ENCODE measurements around the gene RALGAPA2.

DNA sequence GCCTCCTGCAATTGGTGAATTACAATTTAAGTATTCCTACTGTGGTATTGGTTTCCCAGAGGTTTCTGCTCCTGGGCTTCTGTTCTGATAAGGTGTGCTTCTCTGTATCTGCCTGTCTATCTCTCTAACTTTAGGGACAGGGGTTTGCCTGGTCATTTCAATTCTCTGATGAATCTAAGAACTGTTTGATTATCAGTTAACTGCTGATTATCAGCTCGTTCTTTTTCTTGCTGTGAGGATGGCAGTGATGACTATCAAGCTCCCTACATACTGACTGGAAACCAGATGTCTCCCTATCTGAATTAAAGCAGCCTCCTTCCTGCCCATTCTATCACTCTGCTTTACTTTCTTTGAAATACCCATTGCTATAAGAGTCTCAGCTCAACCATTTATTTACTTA is 224.1 kb downstream of the RALGAPA2 start:
- no peak for TF ChIP-seq CTCF (IDR thresholded peaks at IDR 0.05; ENCODE audit: insufficient read depth, low read length)
- TF ChIP-seq, protein P1, sequence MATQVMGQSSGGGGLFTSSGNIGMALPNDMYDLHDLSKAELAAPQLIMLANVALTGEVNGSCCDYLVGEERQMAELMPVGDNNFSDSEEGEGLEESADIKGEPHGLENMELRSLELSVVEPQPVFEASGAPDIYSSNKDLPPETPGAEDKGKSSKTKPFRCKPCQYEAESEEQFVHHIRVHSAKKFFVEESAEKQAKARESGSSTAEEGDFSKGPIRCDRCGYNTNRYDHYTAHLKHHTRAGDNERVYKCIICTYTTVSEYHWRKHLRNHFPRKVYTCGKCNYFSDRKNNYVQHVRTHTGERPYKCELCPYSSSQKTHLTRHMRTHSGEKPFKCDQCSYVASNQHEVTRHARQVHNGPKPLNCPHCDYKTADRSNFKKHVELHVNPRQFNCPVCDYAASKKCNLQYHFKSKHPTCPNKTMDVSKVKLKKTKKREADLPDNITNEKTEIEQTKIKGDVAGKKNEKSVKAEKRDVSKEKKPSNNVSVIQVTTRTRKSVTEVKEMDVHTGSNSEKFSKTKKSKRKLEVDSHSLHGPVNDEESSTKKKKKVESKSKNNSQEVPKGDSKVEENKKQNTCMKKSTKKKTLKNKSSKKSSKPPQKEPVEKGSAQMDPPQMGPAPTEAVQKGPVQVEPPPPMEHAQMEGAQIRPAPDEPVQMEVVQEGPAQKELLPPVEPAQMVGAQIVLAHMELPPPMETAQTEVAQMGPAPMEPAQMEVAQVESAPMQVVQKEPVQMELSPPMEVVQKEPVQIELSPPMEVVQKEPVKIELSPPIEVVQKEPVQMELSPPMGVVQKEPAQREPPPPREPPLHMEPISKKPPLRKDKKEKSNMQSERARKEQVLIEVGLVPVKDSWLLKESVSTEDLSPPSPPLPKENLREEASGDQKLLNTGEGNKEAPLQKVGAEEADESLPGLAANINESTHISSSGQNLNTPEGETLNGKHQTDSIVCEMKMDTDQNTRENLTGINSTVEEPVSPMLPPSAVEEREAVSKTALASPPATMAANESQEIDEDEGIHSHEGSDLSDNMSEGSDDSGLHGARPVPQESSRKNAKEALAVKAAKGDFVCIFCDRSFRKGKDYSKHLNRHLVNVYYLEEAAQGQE (IDR thresholded peaks at IDR 0.05; ENCODE audit: insufficient replicate concordance, low read depth), result no peak

All from HL-60 (cell line).